Measurements from ENCODE around the gene GARRE1.
"Not testable (repeated sequence)": the region's sequence is repeated elsewhere in the genome, so short reads cannot be mapped to it uniquely, and the experiment has no call there.

GARRE1 gene

GRCh38 chr19:34254046-34254697, at the start of gene GARRE1:
TSS of gene GARRE1 (plus strand) at chr19:34254554. CDS start at chr19:34300474, 45,920 bp downstream.
- DNase-seq (ENCODE audit: low read depth in 2 of 2) = peak; percentile 65 to 66

- DNase-seq (ENCODE audit: low read depth in 2 of 2) = not testable (repeated sequence)
Observed at GRCh38 chr19:34205324-34205723, 49.0 kb upstream of the GARRE1 start.

- no peak for DNase-seq (ENCODE audit: low read depth in 2 of 2)
Observed at GRCh38 chr19:34208291-34208884, 46.0 kb upstream of the GARRE1 start.

GRCh38 chr19:34209726-34210125, 44.6 kb upstream of the GARRE1 start:
- DNase-seq (ENCODE audit: low read depth in 2 of 2) = no peak

GRCh38 chr19:34213283-34213682, 41.1 kb upstream of the GARRE1 start:
- no peak for DNase-seq (ENCODE audit: low read depth in 2 of 2)

GRCh38 chr19:34214040-34214439, 40.3 kb upstream of the GARRE1 start:
- DNase-seq (ENCODE audit: low read depth in 2 of 2) = no peak

GRCh38 chr19:34215006-34215665, 39.2 kb upstream of the GARRE1 start:
- no peak for DNase-seq (ENCODE audit: low read depth in 2 of 2)

GRCh38 chr19:34215666-34216038, 38.7 kb upstream of the GARRE1 start:
- DNase-seq (ENCODE audit: low read depth in 2 of 2) = no peak

GRCh38 chr19:34216745-34217219, 37.6 kb upstream of the GARRE1 start:
- not testable (repeated sequence) for DNase-seq (ENCODE audit: low read depth in 2 of 2)

- DNase-seq (ENCODE audit: low read depth in 2 of 2) = peak; percentile 19 to 24
Observed at GRCh38 chr19:34217952-34218817, 36.2 kb upstream of the GARRE1 start.

- no peak for DNase-seq (ENCODE audit: low read depth in 2 of 2)
Observed at GRCh38 chr19:34218818-34219164, 35.6 kb upstream of the GARRE1 start.

- DNase-seq (ENCODE audit: low read depth in 2 of 2) = peak in 1 of 2 donors; percentile 27
Observed at GRCh38 chr19:34220472-34221063, 33.8 kb upstream of the GARRE1 start.

- DNase-seq (ENCODE audit: low read depth in 2 of 2) = no peak
Observed at GRCh38 chr19:34222386-34222785, 32.0 kb upstream of the GARRE1 start.

GRCh38 chr19:34224996-34225658, 29.2 kb upstream of the GARRE1 start:
- no peak for DNase-seq (ENCODE audit: low read depth in 2 of 2)

GRCh38 chr19:34225659-34226015, 28.7 kb upstream of the GARRE1 start:
- no peak for DNase-seq (ENCODE audit: low read depth in 2 of 2)

- no peak for DNase-seq (ENCODE audit: low read depth in 2 of 2)
Observed at GRCh38 chr19:34226036-34226435, 28.3 kb upstream of the GARRE1 start.

- DNase-seq (ENCODE audit: low read depth in 2 of 2) = no peak
Observed at GRCh38 chr19:34228347-34228746, 26.0 kb upstream of the GARRE1 start.

- DNase-seq (ENCODE audit: low read depth in 2 of 2) = no peak
Observed at GRCh38 chr19:34228762-34229161, 25.6 kb upstream of the GARRE1 start.

GRCh38 chr19:34229721-34230120, 24.6 kb upstream of the GARRE1 start:
- DNase-seq (ENCODE audit: low read depth in 2 of 2) = no peak

- no peak for DNase-seq (ENCODE audit: low read depth in 2 of 2)
Observed at GRCh38 chr19:34230820-34231219, 23.5 kb upstream of the GARRE1 start.

- no peak for DNase-seq (ENCODE audit: low read depth in 2 of 2)
Observed at GRCh38 chr19:34231439-34231838, 22.9 kb upstream of the GARRE1 start.

Data from stimulated activated CD8-positive, alpha-beta memory T cell treated with anti-CD3 and anti-CD28 coated beads, Interleukin-7, amount 100 ng/mL, for 1 hour (primary cell).